Stimulated activated CD8-positive, alpha-beta memory T cell treated with anti-CD3 and anti-CD28 coated beads, Interleukin-15, amount 100 ng/mL, for 24 hours (primary cell): ENCODE measurements around the gene ZBTB16.

Experiments
- DNase-seq: peaks from one replicate; pipeline ENCODE4 v3.0.0-alpha.2; 2020; ENCODE audit warnings: low read depth

Gene ZBTB16

GRCh38 chr11:114131461-114131864, 72.0 kb downstream of the ZBTB16 start:
- DNase-seq, result no peak

DNA sequence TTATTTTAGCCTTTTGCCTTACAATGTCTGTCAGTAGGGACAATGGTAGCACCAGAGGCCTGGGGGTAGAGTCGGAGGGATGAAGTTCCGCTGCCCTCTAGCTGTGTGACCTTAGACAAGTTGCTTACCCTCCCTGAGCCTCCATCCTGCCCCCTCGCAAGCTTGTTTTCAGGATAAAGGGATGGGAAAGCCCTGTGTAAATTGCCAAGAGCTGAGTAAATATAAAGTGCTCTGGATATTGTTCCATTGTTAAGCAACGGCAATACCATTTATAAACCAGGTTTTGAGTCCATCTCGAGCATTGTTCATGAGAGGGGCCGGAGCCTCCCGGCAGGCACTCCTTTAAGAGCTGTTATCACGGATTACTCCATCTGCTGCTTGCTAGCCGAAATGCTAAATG, 72.9 kb downstream of the ZBTB16 start:
- DNase-seq, result no peak

- DNase-seq, result no peak
Measured at GRCh38 chr11:114132944-114133394, 73.5 kb downstream of the ZBTB16 start.

GRCh38 chr11:114133548-114134329, 74.2 kb downstream of the ZBTB16 start:
- DNase-seq, result no peak

DNA sequence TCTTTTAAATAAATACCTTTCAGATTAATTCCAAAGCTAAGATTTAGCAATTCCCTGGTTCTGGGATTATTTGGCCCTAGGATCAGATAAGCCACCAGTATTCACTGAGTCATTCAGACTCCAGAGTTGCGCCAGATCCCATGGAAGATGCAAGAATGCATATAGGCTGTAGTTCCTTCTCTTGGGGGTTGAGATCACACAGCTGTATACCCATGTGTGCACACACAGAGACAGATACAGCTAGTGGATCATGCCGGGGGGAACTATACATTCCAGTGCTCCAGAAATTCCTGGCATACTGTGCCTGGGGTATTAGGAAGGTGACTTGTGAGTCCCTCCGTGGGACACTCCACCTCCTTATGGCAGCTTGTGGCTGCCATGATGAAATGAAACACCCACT, 75.4 kb downstream of the ZBTB16 start:
- DNase-seq, result no peak

DNA sequence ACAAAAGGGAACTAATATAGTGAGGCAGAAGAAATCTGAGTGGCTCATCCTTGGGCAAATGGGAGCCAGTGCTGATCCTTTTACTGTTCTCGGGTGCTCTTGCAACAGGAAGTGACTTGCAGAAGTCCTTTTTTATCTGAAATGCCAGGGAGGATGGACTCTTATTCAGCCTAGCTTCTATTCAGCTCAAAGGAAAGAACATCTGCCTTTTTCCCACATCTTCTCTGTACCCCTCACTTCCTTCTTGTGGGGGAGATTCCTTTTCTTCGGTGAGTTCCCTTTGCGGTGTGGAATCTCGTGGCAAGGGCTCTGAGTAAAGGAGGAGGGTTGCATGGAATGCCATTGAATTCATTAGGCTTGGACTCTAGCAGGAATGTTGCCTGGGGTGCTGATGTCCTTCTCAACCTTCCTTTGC, 76.2 kb downstream of the ZBTB16 start:
- DNase-seq, result no peak

- DNase-seq, result no peak
Measured at GRCh38 chr11:114136686-114137640, 77.5 kb downstream of the ZBTB16 start.

DNA sequence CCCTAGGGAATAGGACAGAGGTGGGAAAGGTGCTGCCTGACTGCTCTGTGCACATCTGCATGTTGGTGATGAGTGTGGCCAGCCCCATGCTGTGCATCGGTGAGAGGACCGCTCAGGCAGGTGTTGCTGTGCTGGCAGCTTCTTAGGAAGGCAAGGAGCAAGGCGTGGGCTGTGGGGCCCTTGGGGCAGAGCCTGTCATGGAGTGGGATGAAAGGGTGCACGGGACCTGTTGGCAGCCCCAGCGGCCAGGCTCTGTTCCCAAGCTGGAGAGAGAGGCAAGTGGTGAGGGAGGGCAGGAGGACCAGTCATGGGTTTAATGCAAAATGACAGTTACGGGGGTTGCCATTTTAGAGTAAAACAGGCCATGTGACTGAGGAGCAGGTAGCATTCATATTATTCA, 78.3 kb downstream of the ZBTB16 start:
- DNase-seq, result no peak

DNA sequence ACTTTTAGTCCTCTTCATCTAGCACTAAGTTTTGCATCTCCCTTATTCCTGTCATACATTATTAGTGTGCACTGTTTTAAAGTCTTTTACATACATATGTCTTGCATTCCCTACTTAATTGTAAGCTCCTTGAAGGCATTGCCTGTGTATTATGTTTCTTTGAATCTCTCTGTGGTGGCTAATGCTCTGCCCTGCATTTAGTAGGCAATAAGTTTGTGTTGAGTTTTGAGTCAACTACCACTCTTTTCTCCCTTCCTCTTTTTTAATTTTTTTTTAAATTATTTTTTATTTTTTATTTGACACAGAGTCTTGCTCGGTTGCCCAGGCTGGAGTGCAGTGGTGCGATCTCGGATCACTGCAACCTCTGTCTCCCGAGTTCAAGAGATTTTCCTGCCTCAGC, 78.9 kb downstream of the ZBTB16 start:
- no peak for DNase-seq

DNA sequence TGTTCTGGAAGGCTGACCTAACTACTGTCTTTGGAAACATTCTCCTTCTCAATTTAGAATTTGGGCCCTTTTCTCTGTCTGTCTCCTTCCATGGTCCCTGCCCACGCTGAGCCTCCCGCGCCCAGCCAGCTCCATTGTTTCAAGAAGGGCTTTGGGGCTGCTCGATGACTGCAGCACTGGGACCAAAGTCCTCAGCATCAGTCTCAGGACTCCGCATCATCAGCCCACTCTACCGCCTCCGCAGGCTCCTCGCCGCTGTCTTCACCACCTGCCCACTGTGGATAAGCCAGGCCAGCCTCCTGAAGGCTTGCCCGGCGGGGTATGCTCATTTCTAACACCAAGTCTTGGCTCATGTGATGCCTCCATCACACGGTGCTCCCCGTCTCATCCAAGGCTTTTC, 81.3 kb downstream of the ZBTB16 start:
- DNase-seq, result no peak

GRCh38 chr11:114141863-114142580, 82.5 kb downstream of the ZBTB16 start:
- no peak for DNase-seq

DNA sequence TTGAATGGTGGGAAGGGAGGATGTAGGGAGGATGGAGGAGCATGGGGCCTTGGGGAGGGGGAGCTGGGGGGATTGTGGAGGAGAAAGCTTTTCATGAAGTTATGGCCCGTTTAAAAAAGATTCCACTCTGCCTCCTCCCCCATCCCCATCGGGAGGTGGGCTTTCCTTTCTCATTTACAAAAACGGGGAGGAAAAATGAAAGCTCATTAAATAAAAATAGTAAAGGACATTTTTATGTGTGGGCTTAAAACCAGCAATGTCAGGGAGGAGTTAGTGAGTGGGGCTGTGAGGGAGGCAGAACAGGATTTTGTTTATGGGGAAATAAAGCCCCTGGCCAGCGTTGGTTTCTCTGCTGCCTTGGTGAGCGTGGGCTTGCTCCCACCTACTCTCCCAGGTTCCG, 83.2 kb downstream of the ZBTB16 start:
- no peak for DNase-seq

- DNase-seq, result no peak
Measured at GRCh38 chr11:114145166-114145775, 85.8 kb downstream of the ZBTB16 start.

- no peak for DNase-seq
Measured at GRCh38 chr11:114147375-114148012, 88.0 kb downstream of the ZBTB16 start.

- no peak for DNase-seq
Measured at GRCh38 chr11:114148013-114148382, 88.5 kb downstream of the ZBTB16 start.

DNA sequence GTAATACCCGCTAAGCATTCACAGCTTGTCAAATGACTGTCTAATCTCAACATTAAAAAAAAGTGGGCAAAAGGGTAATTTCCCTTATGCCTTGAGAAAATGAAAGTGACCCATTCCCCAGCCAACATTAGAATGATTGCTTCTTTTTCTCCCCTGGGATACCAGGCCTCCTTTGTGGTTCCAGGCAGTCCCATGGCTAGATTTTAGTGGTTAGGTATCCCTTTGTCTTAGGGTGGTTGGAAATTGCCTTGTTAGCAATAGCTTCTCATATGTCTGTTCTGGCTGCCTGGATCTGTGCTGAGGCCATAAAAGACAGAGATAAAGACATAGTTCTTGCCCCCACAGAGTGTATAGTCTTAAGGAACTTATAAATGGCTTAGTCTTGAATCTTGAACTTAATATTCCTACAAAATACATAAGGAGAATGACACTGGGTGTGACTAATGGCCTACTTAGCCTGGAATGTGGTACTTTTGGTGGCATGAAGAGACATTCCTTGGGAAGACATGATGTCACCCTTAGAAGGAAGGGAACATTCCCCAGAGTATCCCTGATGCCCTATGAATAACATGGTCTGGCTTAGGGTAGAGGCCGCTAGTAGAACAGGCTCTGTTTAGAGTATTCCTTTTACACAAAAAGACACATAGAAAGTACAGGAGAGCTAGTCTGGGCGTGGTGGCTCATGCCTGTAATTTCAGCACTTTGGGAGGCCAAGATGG, 90.3 kb downstream of the ZBTB16 start:
- DNase-seq, result no peak

DNA sequence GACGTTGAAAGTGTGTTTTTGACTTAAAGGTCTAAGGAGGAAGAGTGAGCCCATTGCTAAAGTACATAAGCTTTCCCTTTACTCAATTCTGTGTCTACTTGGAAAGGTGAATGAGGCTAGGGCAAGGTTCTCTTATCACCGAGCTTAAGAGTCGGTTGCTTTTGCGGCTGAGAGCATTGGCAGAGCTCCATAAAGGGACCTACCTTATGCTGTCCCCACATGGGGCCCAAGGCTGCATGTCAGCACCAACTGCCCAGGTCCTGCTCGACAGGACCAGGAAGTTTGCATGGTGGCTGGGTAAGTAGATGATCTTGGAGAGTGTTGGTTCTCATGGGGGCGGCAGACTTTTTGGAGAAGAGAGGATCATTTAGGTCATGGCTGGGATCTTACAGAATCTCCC, 91.2 kb downstream of the ZBTB16 start:
- DNase-seq, result no peak

DNA sequence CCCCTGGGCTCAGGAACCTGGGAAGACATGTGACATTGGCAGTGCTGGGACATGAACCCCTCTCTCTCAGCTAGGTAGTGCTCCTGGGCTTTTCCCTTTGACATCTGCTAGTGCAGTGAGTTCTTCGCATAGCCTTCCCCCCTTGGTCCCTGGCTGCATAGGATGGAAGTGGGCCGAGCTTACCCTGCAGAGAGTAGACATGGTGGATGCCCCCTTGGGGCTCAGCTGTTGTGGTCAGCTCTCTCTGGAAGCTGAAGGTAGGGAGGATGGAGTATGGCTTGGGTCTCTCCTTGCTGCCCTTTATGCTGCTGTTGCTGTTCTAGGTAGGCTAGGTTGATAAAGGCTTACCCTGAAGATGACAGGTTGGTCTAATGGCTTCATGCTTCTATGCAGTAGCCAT, 92.1 kb downstream of the ZBTB16 start:
- no peak for DNase-seq

DNA sequence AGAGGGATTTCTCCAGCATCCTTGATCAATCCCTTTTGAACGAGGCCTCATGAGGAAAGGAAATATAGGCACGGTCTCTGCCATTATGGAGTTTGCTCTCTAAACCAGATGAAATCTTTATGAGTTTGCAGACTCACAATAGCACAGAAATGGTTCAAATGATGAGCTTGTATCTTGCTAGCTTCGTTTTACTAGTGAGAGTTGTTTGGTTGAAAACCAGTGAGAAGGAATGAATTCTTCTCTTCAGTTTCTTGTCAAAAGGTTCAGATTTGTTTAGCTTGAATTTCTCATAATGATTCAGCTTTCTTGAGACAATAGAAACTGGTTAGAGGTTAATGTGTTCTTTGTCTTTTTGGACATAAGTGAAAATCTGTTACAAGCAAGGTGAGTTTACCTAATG, 92.7 kb downstream of the ZBTB16 start:
- no peak for DNase-seq

DNA sequence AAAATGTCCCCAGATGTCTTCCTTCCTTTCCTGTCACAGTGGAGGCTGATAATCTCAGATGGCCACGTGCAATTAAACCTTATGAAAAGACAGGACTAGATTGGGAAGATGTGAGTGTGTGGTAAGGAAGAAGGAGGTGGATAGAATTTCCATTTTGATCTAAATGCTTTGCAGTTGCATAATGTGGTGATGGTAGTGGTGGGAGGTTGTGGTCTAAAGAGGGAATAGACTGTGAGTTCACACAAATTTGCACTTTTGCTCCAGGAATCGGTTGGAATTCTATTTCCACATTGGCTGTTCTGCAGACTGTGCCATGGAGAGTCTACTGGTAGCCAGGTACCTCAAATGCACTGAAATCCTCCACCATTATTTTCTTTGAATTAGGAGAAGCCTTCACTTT, 93.3 kb downstream of the ZBTB16 start:
- DNase-seq, result no peak

DNA sequence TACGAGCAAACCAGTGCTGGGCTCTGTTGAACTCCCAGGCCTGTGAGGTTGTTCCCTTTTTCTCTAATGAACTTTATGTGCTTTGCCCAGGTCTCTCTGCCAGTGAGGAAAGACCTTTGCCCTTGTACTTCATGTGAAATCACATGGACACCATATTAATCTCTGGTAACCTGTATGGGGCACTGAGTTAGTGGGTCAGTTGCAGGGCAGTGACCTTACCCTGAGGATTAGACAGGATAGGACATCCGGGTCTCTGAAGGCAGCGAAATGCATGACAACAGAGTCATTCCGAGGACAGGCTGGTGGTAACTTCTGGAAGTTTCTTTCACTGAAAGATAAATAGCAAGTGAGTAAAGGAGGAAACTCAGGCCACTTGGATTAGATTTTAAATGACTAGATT, 93.7 kb downstream of the ZBTB16 start:
- no peak for DNase-seq
